Endothelial cell of umbilical vein (primary cell): Measurements from ENCODE around the gene FGA. TPM values are rescaled to one million over a fixed set of nuclear protein-coding genes. Genes with fewer than 3 reads are reported as not detected.

ENCODE experiments used
- Bru-seq: library from RNA; stranded (reverse); fragments of 400-500 nt; gene quantifications from one replicate; lab custom pipeline; 2021; lab: Mats Ljungman, UMichigan
- BruChase-seq, 2 experiments: library from RNA; stranded (reverse); fragments of 400-500 nt; gene quantifications; one replicate each; lab custom pipeline; 2021; lab: Mats Ljungman, UMichigan
- BruUV-seq: library from RNA; stranded (reverse); fragments of 400-500 nt; replicated peaks from 2 replicates; lab custom pipeline; 2021; lab: Mats Ljungman, UMichigan
- CTCF ChIA-PET: fragments of 300-600, 350-600 bp; sonication (Branson Sonifier 250); formaldehyde crosslinking; loops from one replicate; lab custom pipeline; 2021; ENCODE audit warnings: antibody characterized with exemption, inconsistent platforms; lab: Charles Lee
- POLR2A ChIA-PET: fragments of 300-600, 350-600 bp; sonication (Branson Sonifier 250); formaldehyde crosslinking; loops from one replicate; lab custom pipeline; 2021; ENCODE audit warnings: antibody characterized with exemption, inconsistent platforms; lab: Charles Lee
- DNase-seq: peaks from one replicate; pipeline ENCODE4 v3.0.0-alpha.2; 2011; ENCODE audit warnings: low read depth, low spot score
- FAIRE-seq: peaks from 2 replicates; lab custom pipeline; 2011; peaks lifted over from hg19 to GRCh38; lab: Jason Lieb, UNC
- H2AFZ ChIP-seq: 2 replicates; pipeline ENCODE4 v1.6.0; 2012; ENCODE audit warnings: low read depth, low read length, control low read depth, inconsistent platforms
- H3K27ac ChIP-seq: 2 replicates; pipeline ENCODE4 v1.5.1; 2011; ENCODE audit warnings: low read depth, mild to moderate bottlenecking, control low read depth, low read length, moderate library complexity; ENCODE audit not compliant: insufficient read depth
- H3K27me3 ChIP-seq, 2 experiments: 2 replicates each; pipeline versions ENCODE4 v1.6.0 to v1.6.1; 2011; ENCODE audit warnings: low read length in 2 of 2, mixed read lengths in 1 of 2; ENCODE audit not compliant: control insufficient read depth in 2 of 2, insufficient read depth in 2 of 2
- H3K36me3 ChIP-seq, 2 experiments: 2 replicates in 1 of 2; 3 replicates in 1 of 2; pipeline ENCODE4 v1.5.1; 2011; ENCODE audit warnings: low read length in 2 of 2, mild to moderate bottlenecking in 1 of 2, moderate library complexity in 1 of 2; ENCODE audit not compliant: control insufficient read depth in 2 of 2, insufficient read depth in 2 of 2; ENCODE audit errors: extremely low read depth in 1 of 2
- H3K4me1 ChIP-seq: 3 replicates; pipeline ENCODE4 v1.5.1; 2011; ENCODE audit warnings: mild to moderate bottlenecking, low read length; ENCODE audit not compliant: control insufficient read depth, insufficient read depth; ENCODE audit errors: extremely low read depth
- H3K4me2 ChIP-seq: 2 replicates; pipeline ENCODE4 v1.6.1; 2011; ENCODE audit warnings: low read length, control low read depth, mixed read lengths; ENCODE audit not compliant: insufficient read depth
- H3K4me3 ChIP-seq, 3 experiments: fragments of 200-600 bp in 1 of 3; sonication (generic), shearing (Covaris generic) in 1 of 3; replicated peaks in 1 of 3; 2 replicates each; pipeline ENCODE4 v1.5.1; 2011 to 2016; ENCODE audit warnings: control low read depth in 3 of 3, low read length in 3 of 3, mild to moderate bottlenecking in 2 of 3, inconsistent platforms in 1 of 3, low read depth in 1 of 3, moderate library complexity in 1 of 3; ENCODE audit not compliant: insufficient read depth in 1 of 3
- H3K79me2 ChIP-seq: 2 replicates; pipeline ENCODE4 v1.6.0; 2012; ENCODE audit warnings: low read length, inconsistent platforms; ENCODE audit not compliant: control insufficient read depth, insufficient read depth
- H3K9ac ChIP-seq: replicated peaks from 2 replicates; pipeline ENCODE3; 2011; ENCODE audit warnings: low read length, control low read depth; ENCODE audit not compliant: insufficient read depth; ENCODE audit errors: extremely low read depth
- H3K9me1 ChIP-seq: replicated peaks from 3 replicates; pipeline ENCODE4 v1.6.0; 2011; ENCODE audit warnings: mild to moderate bottlenecking, low read length; ENCODE audit not compliant: control insufficient read depth, insufficient read depth; ENCODE audit errors: extremely low read depth
- H3K9me3 ChIP-seq: replicated peaks from 2 replicates; pipeline ENCODE4 v1.5.1; 2012; ENCODE audit warnings: low read length, inconsistent platforms; ENCODE audit not compliant: control insufficient read depth, insufficient read depth
- H4K20me1 ChIP-seq: replicated peaks from 2 replicates; pipeline ENCODE3; 2011; ENCODE audit warnings: mild to moderate bottlenecking, low read length; ENCODE audit not compliant: control insufficient read depth, insufficient read depth; ENCODE audit errors: extremely low read depth
- EZH2 ChIP-seq: IDR thresholded peaks from 2 replicates; pipeline ENCODE4 v1.6.1; 2012; ENCODE audit warnings: borderline replicate concordance, low read depth, mild to moderate bottlenecking, moderate library complexity, low read length, inconsistent platforms; ENCODE audit not compliant: severe bottlenecking
- FOS ChIP-seq: IDR thresholded peaks from 2 replicates; pipeline ENCODE4 v1.6.1; 2011; ENCODE audit warnings: mild to moderate bottlenecking, low read length, moderate library complexity, borderline replicate concordance; ENCODE audit not compliant: insufficient read depth
- GATA2 ChIP-seq: IDR thresholded peaks from 2 replicates; pipeline ENCODE4 v1.7.0; 2011; ENCODE audit warnings: low read depth, mild to moderate bottlenecking, moderate library complexity, mixed read lengths, low read length; ENCODE audit not compliant: insufficient read length, insufficient read depth
- JUN ChIP-seq: IDR thresholded peaks from 2 replicates; pipeline ENCODE4 v1.6.1; 2011; ENCODE audit warnings: borderline replicate concordance, low read depth; ENCODE audit not compliant: insufficient read length, insufficient read depth
- MYC ChIP-seq: IDR thresholded peaks from one replicate; pipeline ENCODE4 v1.6.1; 2011; ENCODE audit warnings: mild to moderate bottlenecking, low read depth, low read length
- POLR2A ChIP-seq: IDR thresholded peaks from 2 replicates; pipeline ENCODE4 v1.6.1; 2012; ENCODE audit warnings: low read depth, mild to moderate bottlenecking, control low read depth, low read length
- POLR2AphosphoS5 ChIP-seq: IDR thresholded peaks from 2 replicates; pipeline ENCODE4 v1.6.1; 2012; ENCODE audit warnings: low read depth, mild to moderate bottlenecking, control low read depth, low read length, moderate library complexity; ENCODE audit not compliant: insufficient read depth
- dilution Hi-C: fragments of 300-500 bp; cut with MboI; formaldehyde crosslinking; loops from one replicate; pipeline ENCODE4 v1.15.0; 2019; ENCODE audit warnings: low sequenced_read_pairs; ENCODE audit not compliant: extremely low pct_ligation_motif_present
- intact Hi-C: fragments of 100-400 bp; cut with micrococcal nuclease; formaldehyde crosslinking; loops from one replicate; pipeline ENCODE4 v1.10.0; 2022
- long read RNA-seq: library from polyadenylated mRNA; stranded (forward); transcript quantifications from one replicate; pipeline ENCODE4 v2.0.0, GENCODE V29; 2021
- polyA minus RNA-seq, 3 experiments: library from RNA; depleted of rRNA, polyadenylated mRNA; stranded (reverse); fragments of >200 nt; gene quantifications; 1 replicate in 1 of 3; 2 replicates in 2 of 3; pipeline ENCODE4 v1.2.3, GENCODE V29; 2011
- polyA plus RNA-seq, 4 experiments: library from polyadenylated mRNA; depleted of rRNA in 3 of 4; stranded (reverse) in 3 of 4; unstranded in 1 of 4; fragments of >200 nt; gene quantifications; 2 replicates each; pipeline versions ENCODE4 v1.2.1 to v1.2.3, GENCODE V29; 2011 to 2012; ENCODE audit warnings: missing spikeins in 1 of 4
- total RNA-seq: library from RNA; stranded (reverse); gene quantifications from 2 replicates; pipeline ENCODE4 v1.2.3, GENCODE V29; 2021
- TF ChIP-seq, protein P1 (sequence below), 2 donors: IDR thresholded peaks; 1 replicate in 1 of 2; 2 replicates in 1 of 2; pipeline ENCODE4 v1.5.1; 2011; ENCODE audit warnings: low read length in 2 of 2, mild to moderate bottlenecking in 2 of 2, moderate library complexity in 2 of 2, control low read depth in 1 of 2, inconsistent platforms in 1 of 2, low read depth in 1 of 2; ENCODE audit not compliant: insufficient read depth in 1 of 2; ENCODE audit errors: extremely low read depth in 1 of 2
- TF ChIP-seq, protein P2 (sequence below): IDR thresholded peaks from 2 replicates; pipeline ENCODE4 v1.6.1; 2011; ENCODE audit not compliant: insufficient read depth, insufficient read length

The FGA gene
- total RNA-seq (not detected in 2 replicates), polyA plus RNA-seq (not detected in 2 replicates), polyA minus RNA-seq (0.08 TPM in 1 of 2 replicates, not detected in the other), Bru-seq, nascent RNA (not detected), BruChase-seq, experiment 1, labeled RNA remaining after a 6-hour chase (not detected), BruChase-seq, experiment 2, labeled RNA remaining after a 2-hour chase (not detected)
- not detected in 2 replicates for polyA plus RNA-seq (2011; cell fraction: cytosol; rRNA removed)
- polyA plus RNA-seq (2011; cell fraction: nucleus; rRNA removed) = not detected in 2 replicates
- 0.12 TPM in 1 of 2 replicates, not detected in the other for polyA plus RNA-seq (2012)
- not detected for polyA minus RNA-seq (2011; cell fraction: cytosol; rRNA and poly(A)+ RNA removed)
- polyA minus RNA-seq (2011; cell fraction: nucleus; rRNA and poly(A)+ RNA removed) = not detected in 2 replicates
- long read RNA-seq = 0 reads

DNA sequence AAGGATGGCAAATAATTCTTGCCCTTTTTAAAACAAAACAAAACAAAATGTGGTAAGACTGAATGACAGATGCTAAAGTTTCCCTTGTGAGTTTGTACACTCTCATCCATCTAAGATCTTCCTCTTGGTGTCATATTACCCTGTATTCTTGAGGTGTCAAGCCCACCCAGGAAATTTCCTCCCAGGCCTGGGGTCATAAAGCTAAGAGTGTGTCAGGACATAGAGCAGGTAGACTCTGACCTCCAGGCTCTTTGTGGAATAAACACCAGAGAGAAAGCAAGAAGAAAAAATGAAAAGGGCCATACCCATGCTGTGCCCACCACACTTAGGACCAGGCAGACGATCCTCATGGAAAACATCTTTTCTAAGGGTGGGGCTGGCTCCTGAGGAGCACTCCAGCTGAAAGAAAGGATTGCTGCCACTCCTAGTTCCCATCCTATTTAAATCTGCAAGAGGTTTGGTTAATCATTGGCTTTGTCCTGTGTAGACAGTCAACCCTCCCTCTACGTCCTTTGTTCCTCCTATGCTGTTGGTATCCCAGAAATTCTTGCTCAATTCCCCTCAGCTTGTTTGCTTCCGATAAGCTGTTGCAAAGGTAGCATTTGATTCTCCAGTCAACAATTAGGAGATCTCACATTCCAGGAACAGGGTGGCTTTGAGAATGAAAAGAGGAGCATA is at the start of gene FGA:
FGA (minus strand) TSS at position 414 of the 678 bp plus-strand sequence; CDS start at position 359, 55 bp downstream.
- FAIRE-seq (no peak), DNase-seq (no peak)
- Histone ChIP-seq H3K9ac (no peak within 1 kb of the TSS), H3K9me3 (no peaks in the 10 kb centered on the region), H3K4me2 (no peak within 1 kb of the TSS), H3K27me3 (peaks cover 0 to 4% of the 10 kb centered on the region in 2 experiments), H3K79me2 (no peaks in the 10 kb centered on the region), H3K27ac (no peak within 1 kb of the TSS), H3K9me1 (no peaks in the 10 kb centered on the region), H3K4me1 (no peaks in the 10 kb centered on the region), H4K20me1 (no peaks in the 10 kb centered on the region), H3K4me3 (no peak within 1 kb of the TSS), H2AFZ (no peak within 1 kb of the TSS), H3K36me3 (no peaks in the 10 kb centered on the region)
- BruUV-seq = no TSS peak
- no peak for TF ChIP-seq JUN
- no peak for TF ChIP-seq FOS
- no peak for TF ChIP-seq POLR2A
- TF ChIP-seq MYC = no peak
- TF ChIP-seq, protein P1, sequence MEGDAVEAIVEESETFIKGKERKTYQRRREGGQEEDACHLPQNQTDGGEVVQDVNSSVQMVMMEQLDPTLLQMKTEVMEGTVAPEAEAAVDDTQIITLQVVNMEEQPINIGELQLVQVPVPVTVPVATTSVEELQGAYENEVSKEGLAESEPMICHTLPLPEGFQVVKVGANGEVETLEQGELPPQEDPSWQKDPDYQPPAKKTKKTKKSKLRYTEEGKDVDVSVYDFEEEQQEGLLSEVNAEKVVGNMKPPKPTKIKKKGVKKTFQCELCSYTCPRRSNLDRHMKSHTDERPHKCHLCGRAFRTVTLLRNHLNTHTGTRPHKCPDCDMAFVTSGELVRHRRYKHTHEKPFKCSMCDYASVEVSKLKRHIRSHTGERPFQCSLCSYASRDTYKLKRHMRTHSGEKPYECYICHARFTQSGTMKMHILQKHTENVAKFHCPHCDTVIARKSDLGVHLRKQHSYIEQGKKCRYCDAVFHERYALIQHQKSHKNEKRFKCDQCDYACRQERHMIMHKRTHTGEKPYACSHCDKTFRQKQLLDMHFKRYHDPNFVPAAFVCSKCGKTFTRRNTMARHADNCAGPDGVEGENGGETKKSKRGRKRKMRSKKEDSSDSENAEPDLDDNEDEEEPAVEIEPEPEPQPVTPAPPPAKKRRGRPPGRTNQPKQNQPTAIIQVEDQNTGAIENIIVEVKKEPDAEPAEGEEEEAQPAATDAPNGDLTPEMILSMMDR (IDR thresholded peaks at IDR 0.05; ENCODE audit: extremely low read depth in 1 of 2, insufficient read depth in 1 of 2, low read depth in 1 of 2, low read length in 2 of 2) = no peak
- TF ChIP-seq, protein P2, sequence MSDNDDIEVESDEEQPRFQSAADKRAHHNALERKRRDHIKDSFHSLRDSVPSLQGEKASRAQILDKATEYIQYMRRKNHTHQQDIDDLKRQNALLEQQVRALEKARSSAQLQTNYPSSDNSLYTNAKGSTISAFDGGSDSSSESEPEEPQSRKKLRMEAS = no peak
- no peak for TF ChIP-seq GATA2
- no peak for TF ChIP-seq EZH2
- no peak for TF ChIP-seq POLR2AphosphoS5
- dilution Hi-C loops (no loop called here), intact Hi-C loops (no loop called here)
- ChIA-PET POLR2A (no interaction called here), CTCF (interaction anchor here (2.2 kb wide), 1 partner anchor 28 kb away, joined by 4 read pairs; no protein-coding TSS in a partner anchor)
